IPS DF 4.7 (cell line): ENCODE data around the gene NEK6.

Source experiments
- DNase-seq: peaks from one replicate; pipeline ENCODE4 v3.0.0-alpha.2; 2013; ENCODE audit warnings: low spot score; ENCODE audit errors: extremely low read depth

The NEK6 gene

DNA sequence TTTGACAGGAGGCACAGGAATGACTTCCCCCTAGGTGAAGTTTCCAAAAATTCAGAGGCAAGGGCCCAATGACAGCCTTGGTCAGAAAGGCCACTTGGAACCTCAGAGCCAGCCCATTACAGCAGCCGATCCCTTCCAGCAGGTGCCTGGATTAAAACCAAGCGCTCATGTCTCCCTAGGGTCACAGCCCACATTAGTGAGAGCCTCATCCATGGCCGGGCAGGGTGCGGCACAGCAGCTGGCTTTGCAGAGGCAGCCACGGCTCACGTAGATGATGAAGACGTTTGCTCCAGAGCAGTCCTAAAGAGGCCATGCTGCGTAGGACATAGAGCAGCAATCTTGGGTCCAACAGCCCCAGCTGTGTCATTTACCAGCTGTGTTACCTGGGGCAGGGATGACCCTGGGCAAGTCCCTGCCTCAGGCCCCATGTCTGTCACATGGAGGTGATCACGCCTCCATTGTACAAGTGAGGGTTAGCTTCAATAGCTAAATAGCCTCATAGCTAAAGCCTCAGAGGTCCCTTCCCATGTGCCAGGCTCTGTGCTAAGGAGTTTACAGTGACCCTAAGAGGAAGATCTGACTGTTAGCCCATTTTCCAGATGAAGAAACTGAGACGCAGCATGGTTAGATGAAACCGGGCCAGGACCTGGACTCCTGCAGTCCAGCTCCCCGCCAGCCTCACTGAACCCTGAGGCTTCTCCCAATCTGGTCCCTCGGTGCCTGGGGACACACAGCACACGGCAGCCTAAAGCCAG is 39.2 kb downstream of the NEK6 start:
- DNase-seq = no peak

- no peak for DNase-seq
These were observed 39.8 kb downstream of the NEK6 start for GRCh38 chr9:124297551-124297901.

DNA sequence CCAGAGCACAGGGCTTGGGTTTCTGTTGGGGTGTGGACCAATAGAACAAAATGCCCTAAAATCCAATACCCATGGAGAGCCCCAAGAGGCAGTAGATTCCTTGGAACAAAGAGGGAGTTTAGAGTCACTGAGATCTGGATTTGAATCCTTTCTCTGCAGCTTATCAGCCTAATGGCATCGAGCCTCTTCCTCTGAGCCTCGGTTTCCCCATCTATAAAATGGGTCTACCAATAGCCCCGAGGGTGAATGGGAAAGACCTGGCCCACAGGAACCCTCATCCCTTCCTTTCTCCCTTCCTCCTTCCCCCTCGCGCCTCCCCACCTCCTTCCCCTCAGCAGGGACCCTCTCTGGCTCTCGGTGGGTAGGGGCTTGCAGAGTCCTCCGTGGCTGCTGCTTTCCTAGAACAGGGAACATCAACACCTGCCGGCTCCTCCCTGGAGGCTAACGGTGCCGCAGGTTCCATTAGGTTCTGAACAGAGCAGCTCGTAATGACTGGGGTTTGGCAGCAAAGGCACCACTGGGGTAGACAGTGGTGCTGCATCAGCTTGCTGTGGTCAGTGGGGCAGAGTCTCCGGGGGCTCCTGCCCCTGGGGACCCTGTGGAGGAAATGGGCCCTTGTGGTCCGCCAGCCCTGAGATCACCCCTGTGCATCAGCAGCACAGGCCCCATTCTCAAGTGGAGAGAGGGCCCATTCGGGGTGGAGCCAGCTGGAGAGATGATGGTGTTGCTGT is 40.3 kb downstream of the NEK6 start:
- DNase-seq = no peak

- DNase-seq = no peak
These were observed 41.0 kb downstream of the NEK6 start for GRCh38 chr9:124298646-124299235.

DNA sequence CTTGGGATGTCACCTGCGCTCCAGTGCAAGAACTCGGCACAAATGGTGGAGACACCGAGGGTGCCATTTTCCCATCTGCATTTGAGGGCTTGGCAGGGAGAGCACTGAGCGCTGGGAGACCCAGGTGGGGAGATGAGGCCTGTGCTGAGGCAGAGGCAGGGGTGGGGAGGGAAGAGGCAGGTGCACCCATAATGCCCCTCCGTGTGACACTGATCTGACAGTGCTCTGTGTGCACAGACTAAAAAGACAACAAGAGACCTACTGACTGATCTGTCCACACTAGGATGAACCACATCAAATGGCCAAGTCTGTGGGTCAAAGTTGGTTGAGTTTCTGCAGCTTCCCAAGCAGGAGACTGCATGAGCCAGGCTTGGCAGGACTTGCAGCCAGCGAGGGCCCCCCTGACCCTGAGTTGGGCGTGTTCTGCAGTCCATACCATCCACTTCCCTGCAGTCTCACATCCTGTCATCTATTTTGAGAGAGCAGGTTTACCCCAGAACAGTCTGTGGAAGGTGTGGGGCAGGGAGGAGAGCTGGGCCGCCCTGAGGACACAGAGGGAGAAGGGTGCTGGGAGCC is 41.9 kb downstream of the NEK6 start:
- no peak for DNase-seq

GRCh38 chr9:124300312-124300711 is 42.6 kb downstream of the NEK6 start:
- no peak for DNase-seq

- no peak for DNase-seq
These were observed 45.2 kb downstream of the NEK6 start for GRCh38 chr9:124302921-124303320.

DNA sequence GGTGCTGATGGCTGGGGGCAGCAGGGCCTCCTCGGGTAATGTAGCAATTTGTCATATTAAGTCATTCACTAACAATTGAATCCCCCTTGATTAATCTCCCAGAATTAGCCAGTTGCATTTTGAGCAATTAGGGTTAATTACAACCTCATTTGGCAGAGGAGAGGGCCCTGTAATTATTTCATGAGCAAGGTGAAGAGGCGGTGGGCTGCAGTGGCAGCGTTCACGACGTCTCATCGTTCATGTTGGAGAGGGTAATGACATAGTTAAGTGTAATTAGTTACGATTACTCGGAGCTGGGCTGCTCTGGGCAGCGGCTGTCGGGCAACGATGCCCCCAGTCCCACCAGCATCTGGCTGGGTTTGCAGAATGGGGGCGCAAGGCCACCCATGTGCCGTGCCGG is 46.0 kb downstream of the NEK6 start:
- DNase-seq = no peak

- DNase-seq = no peak
These were observed 46.5 kb downstream of the NEK6 start for GRCh38 chr9:124304285-124304684.

DNA sequence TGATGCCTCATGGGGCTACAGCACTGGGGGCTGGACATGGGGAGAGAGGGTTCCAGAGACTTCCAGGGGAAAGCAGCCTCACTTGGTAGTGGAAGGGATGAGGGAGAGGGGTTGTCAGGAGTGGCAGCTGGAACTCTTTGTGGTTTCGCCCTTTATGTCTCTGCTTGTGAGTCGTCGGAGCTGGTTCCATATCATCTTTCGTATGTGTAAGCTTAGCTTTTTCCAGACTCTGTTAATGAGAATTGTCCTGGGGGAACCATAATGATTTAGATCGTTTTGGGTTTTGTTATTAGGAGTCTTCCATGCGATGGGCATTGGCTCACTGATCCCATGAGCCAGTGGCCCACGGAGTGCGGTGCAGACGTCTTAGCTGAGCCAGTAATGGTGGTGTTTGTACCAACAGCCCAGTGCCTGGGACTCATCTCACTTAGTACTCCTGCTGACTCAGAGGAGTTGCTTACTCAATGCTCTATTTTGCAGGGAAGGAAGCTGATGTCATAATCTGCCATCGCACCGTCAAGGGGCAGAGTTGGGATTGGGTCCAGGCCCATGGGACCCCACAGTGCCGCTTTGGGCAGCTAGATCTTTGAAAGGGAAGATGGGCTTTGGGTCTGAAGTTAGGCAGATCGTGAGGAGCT is 48.5 kb downstream of the NEK6 start:
- DNase-seq = no peak

DNA sequence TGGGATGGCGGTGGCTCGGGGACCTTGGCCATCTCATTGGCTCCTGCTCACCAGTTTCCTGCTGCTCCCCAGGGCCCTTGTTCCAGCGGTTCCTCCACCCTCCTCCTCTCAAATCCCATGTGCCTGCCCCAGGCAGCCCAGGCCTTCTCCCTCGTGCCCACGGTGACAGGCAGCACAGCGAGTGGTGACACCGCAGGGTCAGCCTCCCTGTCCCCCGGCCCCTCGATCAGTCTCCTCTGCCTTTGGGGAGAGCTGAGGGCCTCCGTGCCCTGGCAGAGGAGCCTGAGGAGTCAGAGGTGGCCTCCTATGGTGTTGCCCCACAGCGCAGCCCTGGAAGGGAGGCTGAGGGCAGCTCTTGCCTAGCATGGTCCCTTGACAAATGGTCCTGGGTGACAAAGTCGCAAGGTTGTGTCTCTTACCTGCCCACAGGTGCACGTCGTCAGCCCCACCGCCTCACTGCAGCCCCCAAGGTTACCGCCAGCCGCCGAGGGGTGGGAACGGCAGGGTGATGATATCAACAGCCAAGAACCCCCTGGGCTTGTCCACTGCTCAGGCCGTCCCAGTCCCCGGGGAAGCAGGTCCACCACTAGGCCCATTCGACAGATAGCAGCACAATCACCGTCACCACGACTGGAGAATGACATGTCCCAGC is 49.8 kb downstream of the NEK6 start:
- DNase-seq = no peak

DNA sequence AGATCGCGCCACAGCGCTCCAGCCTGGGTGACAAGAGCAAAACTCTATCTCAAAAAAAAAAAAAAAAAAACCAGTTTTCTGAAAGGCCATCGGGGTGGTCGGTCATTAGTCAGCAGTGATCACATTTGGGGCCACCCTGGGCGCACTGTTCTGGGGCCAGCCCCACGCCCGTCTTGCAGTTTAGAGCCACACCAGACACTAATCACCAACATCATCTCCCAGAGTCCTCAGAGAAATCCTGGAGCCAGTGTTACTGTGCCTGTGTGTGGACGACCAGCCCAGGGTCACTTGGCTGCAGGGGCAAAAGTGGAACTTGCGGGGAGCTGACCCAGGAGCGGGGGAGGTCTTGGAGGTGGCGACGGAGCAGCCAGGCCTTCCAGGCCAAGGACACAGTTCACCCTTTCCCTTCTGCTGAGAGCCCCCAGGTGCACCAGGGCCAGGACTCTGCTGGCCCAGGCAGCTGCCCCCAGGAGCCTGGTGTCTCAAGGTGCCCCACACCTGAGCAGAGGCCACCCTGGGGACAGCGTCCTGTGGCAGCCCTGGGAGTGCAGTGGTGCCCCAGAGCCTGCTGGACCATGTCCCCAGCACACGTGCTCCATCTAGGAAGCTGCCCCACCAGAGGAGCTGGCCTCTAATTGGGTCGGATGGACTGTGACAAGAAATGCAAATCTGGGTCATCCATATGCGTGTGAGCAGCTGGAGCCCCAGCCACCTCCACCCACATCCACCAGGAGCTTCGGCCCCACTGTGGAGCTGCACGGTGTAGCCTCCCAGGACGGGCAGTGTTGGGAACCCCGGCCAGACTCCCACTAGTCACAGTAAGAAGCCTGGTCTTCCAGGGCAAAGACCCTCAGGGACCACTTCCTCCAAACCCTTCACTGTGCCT is 51.1 kb downstream of the NEK6 start:
- no peak for DNase-seq

GRCh38 chr9:124309667-124310084 is 51.9 kb downstream of the NEK6 start:
- no peak for DNase-seq

GRCh38 chr9:124311283-124311682 is 53.5 kb downstream of the NEK6 start:
- DNase-seq = no peak

DNA sequence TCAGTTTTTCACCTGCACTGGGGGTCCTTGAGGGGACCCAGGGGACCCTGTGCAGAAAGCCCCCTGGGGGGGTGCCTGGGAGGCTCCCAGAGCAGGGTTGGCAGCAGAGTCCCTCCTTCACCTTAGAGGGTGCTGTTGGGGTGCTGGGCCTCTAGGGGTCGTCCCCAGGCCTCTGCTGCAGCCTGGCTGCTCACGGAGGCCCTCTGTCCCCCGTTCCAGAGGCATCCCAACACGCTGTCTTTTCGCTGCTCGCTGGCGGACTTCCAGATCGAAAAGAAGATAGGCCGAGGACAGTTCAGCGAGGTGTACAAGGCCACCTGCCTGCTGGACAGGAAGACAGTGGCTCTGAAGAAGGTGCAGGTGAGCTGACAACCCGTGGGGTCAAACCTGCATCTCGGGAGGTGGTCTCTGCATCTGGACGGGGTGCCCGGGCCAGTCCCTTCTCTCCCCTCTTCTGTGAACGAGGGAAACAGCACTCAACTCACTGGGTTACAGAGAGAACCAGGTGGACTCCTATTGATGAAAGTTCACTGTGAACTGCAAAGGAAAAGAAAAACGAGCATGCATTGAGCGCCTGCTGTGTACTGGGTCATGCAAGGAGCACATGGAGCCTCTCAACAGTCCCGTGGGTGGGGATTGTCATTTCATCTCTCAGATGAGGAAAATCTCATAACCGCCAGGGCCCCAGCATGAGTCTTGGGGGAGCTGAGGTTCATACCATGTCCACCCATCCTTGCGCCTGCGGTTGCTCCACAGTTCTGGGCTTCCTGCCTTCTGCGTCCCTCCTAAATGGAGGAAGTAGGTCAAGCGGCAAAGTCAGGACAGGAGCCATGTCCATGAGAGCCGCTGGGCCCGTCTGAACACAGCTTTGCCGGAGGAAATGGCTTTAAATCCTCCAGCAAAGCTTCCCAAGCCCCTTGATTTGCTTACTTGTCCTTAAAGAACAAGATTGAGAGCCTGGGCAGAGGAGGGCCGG is 54.8 kb downstream of the NEK6 start:
- no peak for DNase-seq

GRCh38 chr9:124313940-124314339 is 56.2 kb downstream of the NEK6 start:
- DNase-seq = no peak

- DNase-seq = no peak
These were observed 58.1 kb downstream of the NEK6 start for GRCh38 chr9:124315882-124316281.

- no peak for DNase-seq
These were observed 62.6 kb downstream of the NEK6 start for GRCh38 chr9:124320062-124320973.
